Astrocyte of the hippocampus (primary cell): ENCODE data around the gene PTCD3.
A peak's percentile ranks its signal among the peaks of the same experiment; 100 is the strongest.

Experiments
- DNase-seq: peaks from one replicate; pipeline ENCODE4 v3.0.0; 2011; ENCODE audit warnings: low read depth, low spot score

The PTCD3 gene

DNA sequence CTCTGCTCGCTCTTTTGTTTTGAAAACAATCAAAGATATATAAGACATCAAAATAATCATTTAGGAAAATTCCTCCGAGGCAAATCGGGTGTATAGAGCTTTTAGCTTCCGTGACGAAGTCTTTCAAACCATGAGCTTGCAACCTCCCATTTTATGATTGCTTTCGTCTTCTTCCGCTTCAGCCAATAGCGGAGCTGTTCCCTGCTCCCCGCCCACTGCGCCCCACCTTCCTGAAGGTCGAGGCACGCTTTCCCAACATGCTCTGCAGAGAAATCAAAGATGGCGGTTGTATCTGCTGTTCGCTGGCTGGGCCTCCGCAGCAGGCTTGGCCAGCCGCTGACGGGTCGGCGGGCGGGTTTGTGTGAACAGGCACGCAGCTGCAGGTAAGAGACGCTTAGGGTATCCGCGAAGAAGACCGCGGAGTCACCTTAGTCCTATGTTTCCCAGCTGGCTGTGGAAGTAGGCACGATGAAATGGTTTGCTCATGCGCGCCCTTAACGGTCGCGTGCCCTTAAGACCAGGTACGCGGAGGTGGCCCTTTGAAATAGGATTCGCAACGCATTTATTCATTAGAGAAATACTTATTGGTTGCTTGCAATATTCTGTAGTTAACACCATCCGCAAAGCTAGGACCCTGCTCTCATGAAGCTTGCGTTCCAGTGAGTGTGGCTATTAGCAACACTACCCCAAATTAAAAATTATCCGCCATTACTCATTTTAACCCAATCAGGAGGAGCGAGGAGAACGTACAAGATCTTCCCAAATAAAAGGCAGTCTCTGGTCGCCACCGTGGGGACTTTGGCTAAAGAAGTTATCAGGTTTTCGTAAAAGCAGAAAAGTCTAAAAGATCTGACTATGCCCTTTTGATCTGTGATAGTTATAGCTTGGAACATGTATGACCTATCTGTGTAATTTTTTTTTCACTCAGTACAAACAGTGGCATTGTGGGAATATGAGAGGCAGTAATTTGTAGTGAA is at the start of gene PTCD3:
TSS of gene PTCD3 (plus strand) at position 267 of the 977 bp plus-strand sequence. CDS start at position 280, 13 bp downstream.
- peak; percentile 97 for DNase-seq

DNA sequence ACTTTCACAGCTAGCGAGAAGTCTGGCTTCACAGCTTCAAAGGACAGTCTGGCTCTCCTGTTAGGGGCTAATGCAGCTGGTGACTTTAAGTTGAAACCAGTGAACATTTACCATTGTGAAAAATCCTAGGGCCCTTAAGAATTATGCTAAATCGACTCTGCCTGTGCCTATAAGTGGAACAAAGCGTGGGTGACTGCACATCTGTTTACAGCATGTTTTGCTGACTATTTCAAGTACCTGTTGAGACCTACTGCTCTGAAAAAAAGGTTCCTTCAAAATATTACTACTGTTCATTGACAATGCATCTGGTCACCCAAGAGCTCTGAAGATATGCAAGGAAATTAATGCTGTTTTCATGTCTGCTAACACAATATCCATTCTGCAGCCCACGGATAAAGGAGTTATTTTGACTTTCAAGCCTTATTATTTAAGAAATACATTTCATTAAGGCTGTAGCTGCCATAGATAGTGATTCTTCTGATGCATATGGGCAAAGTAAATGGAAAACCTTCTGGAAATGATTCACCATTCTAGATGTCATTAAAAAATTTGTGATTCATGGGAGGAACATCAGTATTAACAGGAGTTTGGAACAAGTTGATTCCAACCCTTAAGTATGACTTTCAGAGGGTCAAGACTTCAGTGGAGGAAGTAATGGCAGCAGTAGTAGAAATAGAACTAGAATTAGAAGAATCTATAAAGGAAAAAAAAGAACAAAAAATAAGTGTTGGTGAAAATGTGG is 49.3 kb upstream of the PTCD3 start:
- no peak for DNase-seq

DNA sequence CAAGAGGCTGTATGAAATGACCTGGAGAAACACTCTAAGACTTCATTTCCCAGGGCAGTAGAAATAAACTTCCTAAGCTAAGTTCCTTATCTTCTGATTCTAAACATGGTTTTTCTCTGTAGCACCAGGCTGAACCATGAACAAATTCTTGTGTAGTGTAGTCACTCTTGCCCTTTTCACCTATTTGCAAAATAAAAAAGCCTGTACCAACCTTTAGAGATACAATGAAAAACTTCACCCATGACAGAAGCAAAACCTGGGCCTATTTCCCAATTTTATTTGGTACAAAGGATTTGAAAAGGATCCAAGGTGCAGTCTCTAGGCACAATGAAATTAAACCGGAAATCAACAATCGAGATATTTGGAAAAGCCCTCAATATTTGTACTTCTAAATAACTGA is 44.0 kb upstream of the PTCD3 start:
- peak; percentile 71 for DNase-seq

DNA sequence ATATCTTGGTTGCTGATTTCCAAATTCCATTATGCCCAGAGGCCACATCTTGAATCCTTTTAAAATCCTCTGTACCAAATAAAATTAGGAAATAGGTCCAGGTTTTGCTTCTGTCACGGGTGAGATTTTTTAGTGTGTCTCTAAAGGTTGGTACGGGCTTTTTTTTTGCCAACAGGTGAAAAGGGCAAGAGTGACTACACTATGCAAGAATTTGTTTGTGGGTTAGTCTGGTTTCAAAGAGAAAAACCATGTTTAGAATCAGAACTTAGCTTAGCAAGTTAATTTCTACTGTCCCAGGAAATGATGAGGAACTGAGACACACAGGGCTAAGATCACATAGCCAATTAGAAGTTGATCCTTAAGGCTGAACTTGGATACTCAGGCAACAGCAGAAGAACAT is 42.0 kb upstream of the PTCD3 start:
- DNase-seq = peak; percentile 59

DNA sequence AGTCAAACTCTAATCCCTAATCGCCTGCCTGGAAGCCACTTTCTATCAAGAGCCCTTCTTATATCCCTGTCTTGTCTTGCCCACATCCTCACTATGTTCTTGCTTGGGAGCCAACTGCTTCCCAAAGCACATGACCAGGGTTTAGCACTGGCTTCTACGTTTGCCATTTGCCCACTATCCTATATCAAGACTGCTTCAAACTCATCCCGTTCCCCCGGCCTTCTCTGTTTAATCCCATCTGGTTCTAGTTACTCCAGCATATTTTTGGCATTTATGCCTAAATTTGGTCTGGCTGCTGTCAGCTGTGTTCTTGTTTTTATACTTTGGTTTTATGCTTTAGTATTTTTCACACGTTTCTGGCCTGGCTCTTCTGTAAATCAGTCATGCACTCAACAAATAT is 40.5 kb upstream of the PTCD3 start:
- no peak for DNase-seq

DNA sequence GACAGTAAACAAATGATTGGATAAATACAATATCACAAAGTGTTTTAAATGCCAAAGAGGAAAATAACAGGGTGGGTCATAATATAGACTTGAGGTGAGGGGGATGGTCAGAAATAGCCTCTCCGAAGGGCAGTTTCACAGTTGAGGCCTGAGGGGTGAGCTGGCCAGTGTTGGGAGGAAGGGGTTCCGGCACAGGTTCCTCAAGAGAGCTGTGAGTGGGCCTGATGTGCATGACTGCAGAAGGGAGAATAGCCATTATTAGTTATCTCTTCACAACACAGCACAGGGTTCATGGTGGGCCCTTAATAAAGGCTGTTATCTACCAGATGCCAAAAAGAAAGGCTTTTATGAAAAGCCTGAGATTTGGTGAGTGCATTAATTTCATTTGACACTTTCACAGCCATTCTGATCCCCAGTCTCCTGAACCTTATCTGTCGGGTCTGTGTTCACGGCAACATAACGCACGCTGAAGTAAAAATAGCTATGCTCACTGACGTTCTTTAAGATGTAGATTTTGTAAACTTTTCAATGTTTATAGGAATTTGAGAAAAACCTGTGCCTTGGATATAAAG is 39.9 kb upstream of the PTCD3 start:
- no peak for DNase-seq

DNA sequence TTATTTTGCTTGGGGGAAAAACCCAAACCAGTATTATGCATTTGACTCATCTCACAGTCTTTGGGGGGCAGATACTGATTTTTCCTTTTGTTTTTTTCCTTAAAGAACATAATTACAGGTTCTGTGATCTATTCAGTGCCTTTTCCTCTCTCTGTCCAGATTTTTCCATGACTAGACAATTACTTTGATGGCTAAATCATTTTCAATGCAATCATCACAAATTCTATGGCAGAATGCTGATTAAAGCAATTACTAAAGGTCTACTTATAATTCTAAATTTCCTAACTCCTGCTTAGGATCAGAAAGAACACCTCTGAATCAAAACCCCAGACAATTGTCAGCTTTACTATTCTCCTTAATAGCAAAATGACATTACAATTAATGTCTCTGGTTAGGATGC is 39.1 kb upstream of the PTCD3 start:
- no peak for DNase-seq

DNA sequence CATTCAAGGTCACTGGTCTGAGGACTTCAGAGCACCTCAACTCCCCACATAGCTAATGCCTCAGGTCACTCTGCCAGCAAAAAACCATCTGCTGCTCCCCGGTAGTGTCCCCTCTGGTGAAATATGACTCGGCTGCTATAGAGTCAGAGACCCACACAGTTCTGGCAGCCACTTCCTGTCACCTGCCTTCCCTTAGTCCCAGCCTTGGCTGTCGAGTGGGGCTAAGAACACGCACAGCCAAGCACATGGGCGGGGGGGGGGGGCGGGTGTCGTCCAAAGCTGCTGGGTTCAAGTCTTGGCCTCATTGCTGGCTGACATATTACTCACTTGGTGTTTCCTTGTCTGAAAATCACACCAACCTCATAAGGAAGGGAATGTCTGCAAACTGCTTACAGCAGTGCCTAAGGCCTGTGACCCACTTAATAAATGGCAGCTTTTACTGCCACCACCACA is 37.9 kb upstream of the PTCD3 start:
- peak; percentile 32 for DNase-seq

DNA sequence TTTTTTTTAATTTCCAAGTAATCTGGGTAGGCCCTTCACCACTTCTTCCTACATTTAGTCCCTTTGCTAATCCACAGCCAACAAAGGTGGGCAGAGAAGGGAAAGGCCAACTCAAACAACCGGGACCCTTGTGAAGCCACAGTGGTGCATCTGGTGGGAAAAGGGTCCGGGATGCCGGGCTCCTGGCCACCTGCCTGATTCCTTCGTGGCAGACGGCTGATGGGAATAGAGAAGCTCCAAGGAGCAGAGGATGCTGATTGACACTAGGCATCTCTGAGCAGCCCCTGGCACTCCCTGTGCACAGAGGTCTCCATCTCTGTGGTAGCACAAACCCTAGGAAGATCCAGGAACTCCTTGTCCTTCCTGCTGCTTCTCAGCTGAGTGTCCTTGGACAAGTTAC is 37.4 kb upstream of the PTCD3 start:
- no peak for DNase-seq

DNA sequence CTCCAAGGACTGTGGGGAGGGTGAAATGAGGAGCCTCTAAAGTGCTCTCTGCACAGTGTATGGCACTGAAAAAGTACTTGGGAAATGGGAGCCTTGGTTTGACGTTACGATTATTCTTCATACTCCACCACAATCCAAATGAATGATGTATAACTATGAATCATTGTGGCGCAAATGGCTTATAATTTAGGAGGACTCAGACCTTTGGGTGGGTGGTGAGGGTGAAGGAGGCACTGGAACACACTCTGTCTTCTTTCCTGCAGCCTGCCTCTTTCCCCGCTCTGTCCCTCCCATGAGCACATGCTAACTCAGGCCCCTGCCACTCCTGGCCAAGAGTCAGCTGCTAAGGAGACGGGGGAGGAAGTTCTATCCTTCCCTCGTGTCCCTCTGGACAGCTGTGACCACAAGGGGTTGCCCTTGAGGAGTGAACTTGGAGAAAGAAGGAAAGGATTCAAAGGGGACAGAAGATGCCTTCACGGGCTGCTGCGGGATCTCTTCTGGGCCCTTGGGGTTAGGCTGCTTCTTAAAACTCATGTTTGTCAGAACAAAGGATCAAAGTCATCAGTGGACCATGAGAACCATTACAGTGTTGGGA is 36.8 kb upstream of the PTCD3 start:
- no peak for DNase-seq

DNA sequence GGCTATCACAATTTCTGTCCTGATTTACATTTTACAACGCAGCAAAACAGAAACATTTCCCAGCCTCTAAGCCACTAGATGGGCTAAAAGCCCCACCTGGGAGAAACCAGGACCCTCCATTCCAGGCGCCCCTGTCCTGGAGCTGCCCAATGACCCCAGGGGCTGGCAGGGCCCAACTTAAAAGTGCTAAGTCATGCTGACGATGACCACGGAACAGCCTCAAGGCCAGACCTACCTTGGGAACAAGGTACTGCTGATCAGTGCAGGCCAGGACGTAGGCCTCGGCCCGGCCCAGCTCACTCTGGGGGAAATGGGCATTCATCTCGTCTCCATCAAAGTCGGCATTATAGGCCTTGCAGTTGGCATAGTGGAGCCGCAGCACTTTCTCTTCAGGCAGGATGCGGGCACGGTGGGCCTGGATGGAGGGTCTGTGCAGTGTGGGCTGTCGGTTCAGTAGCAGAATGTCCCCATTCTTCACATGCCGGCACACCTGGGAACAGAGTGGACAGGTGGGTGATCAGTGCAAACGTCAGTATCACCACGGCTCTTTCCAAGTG is 36.2 kb upstream of the PTCD3 start:
- DNase-seq = no peak

DNA sequence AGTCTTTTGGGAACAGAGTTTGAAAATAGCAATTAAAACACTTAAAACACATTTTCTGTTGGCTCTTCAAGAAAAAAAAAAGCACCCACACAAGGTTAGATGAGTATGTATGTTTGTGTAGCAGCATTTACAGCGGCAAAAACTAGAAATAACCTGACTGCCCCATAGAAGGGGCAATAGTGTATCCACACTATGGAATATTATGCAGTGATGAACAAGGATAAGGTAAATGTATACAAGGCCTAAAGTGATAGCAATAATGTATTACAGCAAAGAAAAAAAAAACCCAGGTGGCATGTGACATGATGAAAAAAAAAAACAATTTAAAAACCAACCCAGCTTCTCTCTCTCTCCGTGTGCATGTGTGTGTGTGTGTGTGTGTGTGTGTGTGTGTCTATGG is 35.2 kb upstream of the PTCD3 start:
- DNase-seq = no peak

DNA sequence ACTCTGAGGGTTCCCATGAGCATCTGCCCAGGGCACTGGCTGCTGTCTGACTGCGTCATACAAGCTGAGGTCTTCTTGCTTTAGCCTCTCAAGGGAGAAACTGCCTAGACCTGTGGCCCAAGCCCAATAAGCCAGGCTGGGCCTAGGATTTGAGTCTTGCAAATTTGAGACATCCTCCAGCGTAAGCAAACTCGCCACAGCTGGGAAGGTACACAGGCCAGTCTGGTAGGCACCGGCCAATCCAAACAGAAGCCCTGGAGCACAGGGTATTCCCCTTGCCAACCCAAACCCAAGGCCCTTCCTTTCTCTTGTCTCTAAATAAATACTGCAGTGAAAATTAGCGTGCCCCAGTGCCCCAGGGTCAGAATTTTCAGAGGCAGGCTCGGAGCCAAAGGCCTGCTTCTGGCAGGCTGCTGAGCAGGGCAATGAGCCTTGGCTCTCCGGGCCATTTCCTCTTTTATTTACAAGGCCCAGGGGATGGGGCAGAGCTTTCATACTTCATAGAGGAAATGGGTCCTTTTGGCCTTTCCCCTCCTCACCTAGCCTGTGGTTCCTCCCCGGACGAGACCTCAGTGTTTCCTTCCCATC is 33.7 kb upstream of the PTCD3 start:
- peak; percentile 63 for DNase-seq

DNA sequence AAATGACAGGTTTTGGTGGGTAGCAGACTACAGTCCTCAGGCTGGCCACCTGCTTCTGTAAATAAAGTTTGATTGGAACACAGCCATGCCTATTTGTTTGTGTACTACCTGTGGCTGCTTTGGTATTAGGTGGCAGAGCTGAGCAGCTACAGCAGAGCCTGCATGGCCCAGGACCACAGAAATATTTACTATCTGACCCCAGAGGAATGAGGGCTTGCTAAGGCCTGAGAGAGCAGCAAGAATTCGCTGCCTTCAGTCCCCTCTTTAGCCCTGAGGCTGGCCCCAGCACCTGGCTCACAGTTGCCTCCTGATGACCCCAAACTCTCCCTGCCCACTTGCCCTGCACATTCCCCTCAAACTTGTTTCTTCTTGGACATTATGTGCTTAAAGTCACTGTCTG is 32.8 kb upstream of the PTCD3 start:
- DNase-seq = no peak

DNA sequence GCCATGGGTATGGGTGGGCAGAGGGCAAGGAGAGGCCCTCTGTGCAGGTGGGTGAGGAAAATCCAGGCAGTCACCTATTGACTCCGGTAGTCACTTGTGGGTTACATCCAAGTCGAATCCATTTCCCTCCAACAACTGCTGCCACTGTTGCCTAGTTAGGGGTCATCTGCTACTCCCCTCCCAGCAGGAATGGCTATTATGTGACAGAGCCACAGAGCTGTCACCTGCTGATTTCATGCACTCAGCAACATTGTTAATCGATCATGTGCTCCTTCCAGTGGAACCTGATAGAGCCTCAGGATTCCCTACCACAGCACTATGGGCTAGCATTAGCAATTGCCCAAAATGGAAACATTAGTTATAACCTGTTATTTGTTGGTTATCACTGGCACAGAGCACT is 31.8 kb upstream of the PTCD3 start:
- DNase-seq = no peak

DNA sequence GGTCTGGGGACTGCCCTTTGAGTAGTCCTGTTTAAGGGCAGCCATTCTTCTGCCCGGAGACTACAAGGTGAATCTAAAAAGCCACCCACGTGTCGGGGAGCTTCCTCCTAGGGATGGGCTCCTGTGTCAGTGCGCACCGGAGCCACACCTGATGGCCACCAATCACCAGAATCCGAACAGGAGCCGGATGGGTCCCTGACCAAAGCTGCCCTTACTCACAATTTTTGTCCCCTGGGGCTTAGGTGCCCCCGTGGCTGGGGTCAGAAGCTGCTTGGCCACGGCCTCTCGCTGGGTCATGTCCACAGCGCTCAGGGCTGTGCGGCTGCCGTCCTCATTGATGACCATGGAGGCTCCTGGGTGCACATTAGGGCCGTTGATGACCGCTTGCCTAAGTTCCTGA is 31.2 kb upstream of the PTCD3 start:
- no peak for DNase-seq

DNA sequence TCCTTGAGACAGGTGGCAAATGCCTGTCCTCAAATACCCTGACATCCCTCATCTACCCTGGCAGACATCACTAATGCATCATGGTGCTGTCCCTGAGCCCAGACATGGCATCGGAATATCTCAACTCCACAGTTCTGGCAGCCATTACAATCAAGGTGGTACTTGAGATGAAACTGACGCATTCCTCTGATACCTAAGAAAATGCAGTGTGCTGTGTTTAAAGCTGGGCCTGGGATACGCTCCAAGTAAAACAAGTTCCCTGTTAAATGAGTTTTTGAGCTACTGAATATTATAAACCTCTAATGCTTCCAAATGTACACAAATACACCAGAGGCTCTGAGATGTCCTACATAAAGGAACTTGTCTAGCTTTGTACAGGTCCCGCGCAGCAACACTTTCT is 30.1 kb upstream of the PTCD3 start:
- DNase-seq = peak; percentile 50

DNA sequence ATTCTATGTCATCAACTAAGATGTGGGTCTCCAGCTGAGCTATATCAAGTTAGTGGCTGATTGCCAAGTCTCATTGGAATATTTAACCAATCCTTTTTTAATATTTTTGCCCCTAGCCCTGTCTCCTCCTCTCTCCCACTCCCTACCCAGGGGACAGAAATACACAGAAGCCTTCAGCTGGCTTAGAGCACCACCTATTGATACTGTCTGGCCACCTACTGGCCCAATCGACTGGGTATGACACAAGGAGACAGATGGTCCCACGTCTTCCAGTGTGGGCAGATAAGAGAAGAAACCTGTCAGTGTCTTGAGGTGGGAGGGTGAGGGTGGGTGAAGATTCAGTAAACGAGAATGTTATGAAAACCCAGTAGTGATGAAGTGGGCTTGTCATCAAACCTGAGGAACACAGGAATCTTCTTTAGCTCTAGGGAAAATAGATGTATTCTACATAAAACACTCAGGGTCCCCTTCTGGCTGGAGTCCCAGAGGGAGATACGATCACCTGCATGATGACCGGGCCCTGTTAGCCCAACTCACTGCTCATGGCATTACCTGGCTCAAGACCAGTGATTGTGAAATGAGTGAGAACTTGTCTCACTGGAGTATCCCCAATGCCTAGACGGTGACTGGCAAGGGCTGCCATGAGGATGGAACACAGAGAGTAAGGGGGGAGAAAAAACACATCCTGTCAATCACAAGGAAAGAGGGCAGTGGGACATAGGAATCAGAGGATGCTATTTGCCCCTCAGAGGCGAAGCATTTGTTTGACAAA is 27.1 kb upstream of the PTCD3 start:
- peak; percentile 70 for DNase-seq

DNA sequence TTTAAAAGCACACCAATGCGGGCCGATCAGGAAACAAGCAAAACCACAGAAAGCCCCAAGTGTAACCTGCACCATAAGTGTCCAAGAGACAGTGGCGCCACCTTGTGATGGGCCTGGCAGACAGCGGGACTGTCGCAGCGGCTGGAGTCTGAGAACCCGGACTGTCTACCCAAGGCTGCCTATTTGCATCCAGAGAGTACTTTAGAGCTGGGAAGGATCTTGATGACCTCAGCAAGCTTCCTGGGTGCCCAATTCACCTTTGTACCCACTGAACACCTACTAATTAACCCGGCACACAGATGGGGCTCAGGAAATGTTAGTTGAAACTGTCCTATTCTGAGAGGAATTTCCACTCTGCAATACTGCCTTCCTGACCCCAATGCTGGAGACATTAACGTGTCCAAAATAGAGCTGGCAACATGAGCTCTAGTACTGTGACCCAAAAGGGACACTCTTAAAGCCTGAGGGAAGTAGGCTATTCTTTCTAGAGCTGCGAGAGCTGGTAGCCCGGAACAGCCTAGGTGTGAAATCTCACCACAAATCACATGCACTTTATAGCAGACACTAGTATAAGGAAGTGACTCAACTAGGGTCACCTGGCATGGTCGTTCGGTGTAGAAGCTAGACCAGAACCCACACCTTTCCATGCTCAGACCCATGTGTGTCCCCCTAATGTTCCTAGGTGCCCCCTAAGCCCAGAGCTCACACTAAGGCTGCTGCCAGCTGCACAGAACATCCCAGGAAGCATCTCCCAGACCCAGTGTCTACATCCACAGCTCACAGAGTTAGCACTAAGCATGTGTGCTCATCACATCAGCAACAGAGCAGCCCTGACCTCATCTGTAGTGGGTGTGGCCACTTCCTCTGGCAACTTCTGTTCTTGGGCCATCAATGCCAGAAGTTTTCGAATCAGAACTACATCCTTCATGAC is 25.8 kb upstream of the PTCD3 start:
- DNase-seq = peak; percentile 78
